Uterus (tissue), 2 donors: ENCODE measurements around the gene PLXNA4.

Experiments
- POLR2A ChIP-seq, 2 donors: fragments of 450-650 bp; IDR thresholded peaks; one replicate each; pipeline ENCODE4 v1.6.1; 2016; ENCODE audit warnings: antibody characterized with exemption in 2 of 2, mild to moderate bottlenecking in 1 of 2, moderate library complexity in 1 of 2
- TF ChIP-seq, protein P1 (sequence below), 4 experiments: fragments of 200-600 bp in 2 of 4; fragments of 450-650 bp in 2 of 4; sonication (generic) in 2 of 4; IDR thresholded peaks; one replicate each; pipeline ENCODE4 v1.5.1; 2016 to 2019; ENCODE audit warnings: antibody characterized with exemption in 4 of 4, mild to moderate bottlenecking in 2 of 4, moderate library complexity in 1 of 4

DNA sequence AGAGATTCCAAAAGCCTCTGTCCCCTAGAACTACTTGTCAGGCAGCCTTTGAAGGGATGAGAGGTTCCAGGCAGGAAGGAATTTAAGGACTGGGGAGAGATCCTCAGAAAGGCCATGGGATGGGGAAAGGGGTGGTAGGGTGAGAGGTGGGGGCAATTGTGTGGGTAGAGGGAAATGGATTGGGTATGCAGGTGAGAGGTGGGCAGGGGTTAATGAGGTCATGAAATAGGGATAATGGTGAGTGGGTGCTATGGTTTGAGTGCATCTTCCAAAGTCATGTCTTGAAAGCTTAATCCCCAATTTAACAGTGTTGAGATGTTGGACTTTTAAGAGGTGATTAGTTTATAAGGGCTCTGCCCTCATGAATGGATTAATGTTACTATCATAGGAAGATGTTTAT lies 383.5 kb downstream of the PLXNA4 start:
- TF ChIP-seq, protein P1, sequence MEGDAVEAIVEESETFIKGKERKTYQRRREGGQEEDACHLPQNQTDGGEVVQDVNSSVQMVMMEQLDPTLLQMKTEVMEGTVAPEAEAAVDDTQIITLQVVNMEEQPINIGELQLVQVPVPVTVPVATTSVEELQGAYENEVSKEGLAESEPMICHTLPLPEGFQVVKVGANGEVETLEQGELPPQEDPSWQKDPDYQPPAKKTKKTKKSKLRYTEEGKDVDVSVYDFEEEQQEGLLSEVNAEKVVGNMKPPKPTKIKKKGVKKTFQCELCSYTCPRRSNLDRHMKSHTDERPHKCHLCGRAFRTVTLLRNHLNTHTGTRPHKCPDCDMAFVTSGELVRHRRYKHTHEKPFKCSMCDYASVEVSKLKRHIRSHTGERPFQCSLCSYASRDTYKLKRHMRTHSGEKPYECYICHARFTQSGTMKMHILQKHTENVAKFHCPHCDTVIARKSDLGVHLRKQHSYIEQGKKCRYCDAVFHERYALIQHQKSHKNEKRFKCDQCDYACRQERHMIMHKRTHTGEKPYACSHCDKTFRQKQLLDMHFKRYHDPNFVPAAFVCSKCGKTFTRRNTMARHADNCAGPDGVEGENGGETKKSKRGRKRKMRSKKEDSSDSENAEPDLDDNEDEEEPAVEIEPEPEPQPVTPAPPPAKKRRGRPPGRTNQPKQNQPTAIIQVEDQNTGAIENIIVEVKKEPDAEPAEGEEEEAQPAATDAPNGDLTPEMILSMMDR (IDR thresholded peaks at IDR 0.05) = no peak
- TF ChIP-seq POLR2A (IDR thresholded peaks at IDR 0.05) = no peak
